Naive thymus-derived CD8-positive, alpha-beta T cell (primary cell): ENCODE measurements around the gene CHKB. TPM values are rescaled to one million over a fixed set of nuclear protein-coding genes. Genes with fewer than 3 reads are reported as not detected.
"Not testable (repeated sequence)": the region's sequence is repeated elsewhere in the genome, so short reads cannot be mapped to it uniquely, and the experiment has no call there.

ENCODE experiments used
- ATAC-seq, 2 donors: fragments of 150-1000 bp; cut with Tn5 transposase in 1 of 2; sonication (Bioruptor Pico), chemical (Tn5 transposase) in 1 of 2; 1 replicate in 1 of 2; 2 replicates in 1 of 2; pipeline ENCODE4 v1.10.0; 2021; ENCODE audit warnings: mild to moderate bottlenecking in 2 of 2, moderate library complexity in 2 of 2
- POLR2A ChIA-PET: fragments of 350-600 bp; sonication (Branson Sonifier 250); formaldehyde crosslinking; loops from one replicate; lab custom pipeline; 2021; ENCODE audit warnings: antibody characterized with exemption; lab: Charles Lee
- DNase-seq, 10 donors: peaks; one replicate each; pipeline versions ENCODE4 v3.0.0 to v3.0.0-alpha.2; 2020 to 2022
- H3K27ac Mint-ChIP-seq, 10 donors: one replicate each; pipeline ENCODE4 v1.8.0; 2020 to 2022; ENCODE audit warnings: mild to moderate bottlenecking in 10 of 10, mixed read lengths in 10 of 10, moderate library complexity in 4 of 10, inconsistent platforms in 1 of 10
- H3K27me3 Mint-ChIP-seq, 5 donors: one replicate each; pipeline ENCODE4 v1.8.0; 2021 to 2022; ENCODE audit warnings: mixed read lengths in 5 of 5
- H3K36me3 Mint-ChIP-seq, 3 donors: one replicate each; pipeline ENCODE4 v1.8.0; 2020 to 2022; ENCODE audit warnings: mixed read lengths in 3 of 3, mild to moderate bottlenecking in 2 of 3, inconsistent platforms in 1 of 3
- H3K4me1 Mint-ChIP-seq, 4 donors: one replicate each; pipeline ENCODE4 v1.8.0; 2021 to 2022; ENCODE audit warnings: mixed read lengths in 4 of 4
- H3K4me3 Mint-ChIP-seq, 10 donors: one replicate each; pipeline ENCODE4 v1.8.0; 2020 to 2022; ENCODE audit warnings: mild to moderate bottlenecking in 10 of 10, mixed read lengths in 10 of 10, moderate library complexity in 6 of 10, inconsistent platforms in 1 of 10
- H3K9me3 Mint-ChIP-seq, 9 donors: one replicate each; pipeline ENCODE4 v1.8.0; 2020 to 2022; ENCODE audit warnings: mixed read lengths in 9 of 9, mild to moderate bottlenecking in 3 of 9, inconsistent platforms in 1 of 9, moderate library complexity in 1 of 9
- polyA plus RNA-seq, 3 donors: library from polyadenylated mRNA; unstranded; fragments of 300-500 nt; fragmentation: Illumina TruSeq; gene quantifications; one replicate each; pipeline ENCODE4 v1.2.3, GENCODE V29; 2021
- total RNA-seq, 8 experiments: library from RNA in 2 of 8; stranded (reverse) in 2 of 8; gene quantifications; one replicate each; pipeline ENCODE4 v1.2.3 and lab custom pipeline; 2021 to 2026

The CHKB gene
- total and polyA plus RNA-seq, 5 experiments from 2014 or later: 23.0 to 215 (median 26.9) TPM

DNA sequence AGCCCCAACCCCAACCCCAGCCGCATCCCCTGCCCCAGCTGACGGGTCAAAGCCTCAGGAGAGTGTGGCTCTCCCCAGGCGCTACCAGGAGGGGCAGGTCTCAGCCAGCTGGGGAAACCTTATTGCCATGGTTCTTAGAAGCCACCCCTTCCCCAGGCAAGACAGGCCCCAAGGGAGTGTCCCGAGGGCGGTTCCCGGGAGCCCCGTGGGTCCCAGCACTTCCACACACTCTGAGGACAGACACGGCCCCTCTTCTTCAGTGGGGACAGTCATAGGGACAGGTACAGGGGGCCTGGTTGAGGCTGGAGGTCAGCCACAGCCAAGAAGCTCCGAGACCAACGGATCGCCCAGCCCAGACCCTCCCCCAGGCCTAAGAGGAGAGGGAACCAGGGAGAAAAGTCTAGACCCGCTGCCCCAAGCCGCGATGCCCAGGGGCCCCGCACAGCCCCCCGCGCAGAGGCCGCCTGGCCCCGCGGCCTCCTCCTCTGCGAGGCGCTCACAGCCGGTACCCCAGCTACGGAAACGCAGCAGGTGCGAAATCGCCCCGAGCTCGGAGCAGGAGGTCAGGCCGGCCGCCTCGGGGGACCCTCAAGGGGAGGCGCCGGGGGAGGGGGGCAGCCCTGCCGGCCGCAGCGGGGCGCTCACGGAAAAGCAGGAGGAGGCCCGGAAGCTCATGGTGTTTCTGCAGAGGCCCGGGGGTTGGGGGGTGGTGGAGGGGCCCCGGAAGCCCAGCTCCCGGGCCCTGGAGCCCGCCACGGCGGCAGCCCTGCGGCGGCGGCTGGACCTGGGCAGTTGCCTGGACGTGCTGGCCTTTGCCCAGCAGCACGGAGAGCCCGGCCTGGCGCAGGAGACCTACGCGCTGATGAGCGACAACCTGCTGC, 34.4 kb downstream of the CHKB start:
- DNase-seq: peak; percentile 33 to 80 (median 58)
- peak overlapping the region in 9 of 10 donors; percentile 61 to 80 (median 71) for H3K4me3 Mint-ChIP-seq
- peak overlapping the region in 9 of 10 donors; percentile 65 to 88 (median 82) for H3K27ac Mint-ChIP-seq
- no peaks in the 10 kb centered on the region for H3K36me3 Mint-ChIP-seq
- H3K9me3 Mint-ChIP-seq: no peaks in the 10 kb centered on the region
- ATAC-seq: peak; percentile 65 to 69
- H3K4me1 Mint-ChIP-seq: peaks cover 19 to 51% (median 46%) of the 10 kb centered on the region in 4 donors
- no peaks in the 10 kb centered on the region for H3K27me3 Mint-ChIP-seq
- POLR2A ChIA-PET: interaction anchor here (0.6 to 6.7 kb wide), 23 partner anchors 9 to 206 kb away, joined by 3 to 72 read pairs (median 5); partner anchors contain the start of genes ARSA, CHKB, LMF2 and NCAPH2

DNA sequence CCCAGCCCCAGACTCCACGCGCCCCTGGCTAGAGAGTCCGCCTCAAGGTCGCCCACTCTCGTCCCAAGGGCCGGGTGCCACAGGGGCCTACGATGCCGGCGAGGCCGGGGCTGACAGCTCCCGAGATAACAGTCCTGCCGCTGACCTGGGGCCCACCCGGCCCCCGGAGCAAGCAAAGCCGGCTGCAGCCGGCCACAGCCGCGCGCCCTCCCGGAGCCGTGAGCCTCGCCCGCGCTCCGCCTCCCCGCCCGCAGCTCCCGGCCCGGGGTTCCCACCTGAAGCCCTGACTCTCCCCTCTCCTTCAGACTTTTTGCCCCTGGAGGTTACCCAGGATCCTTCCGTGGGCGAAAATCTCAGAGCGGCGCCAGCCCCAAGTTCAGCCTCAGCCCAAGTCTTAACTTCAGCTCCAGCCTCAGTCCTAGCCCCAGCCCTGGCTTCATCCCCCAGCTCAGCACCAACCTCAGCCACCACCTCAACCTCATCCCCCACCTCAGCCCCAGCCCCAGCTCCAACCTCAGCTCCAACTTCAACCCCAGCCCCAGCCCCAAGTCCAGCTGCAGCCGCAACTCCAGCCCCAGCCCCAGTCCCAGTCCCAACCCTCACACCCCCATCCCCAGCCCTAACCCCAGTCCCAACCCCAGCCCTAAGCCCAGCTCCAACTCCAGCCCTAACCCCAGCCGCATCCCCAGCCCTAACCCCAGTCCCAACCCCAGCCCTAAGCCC, 35.2 kb downstream of the CHKB start:
- H3K27ac Mint-ChIP-seq: peak overlapping the region in 6 of 10 donors; percentile 40 to 86 (median 77)
- ATAC-seq (no peak), DNase-seq (no peak)
- peak overlapping the region in 7 of 10 donors; percentile 14 to 81 (median 56) for H3K4me3 Mint-ChIP-seq
- peaks cover 21 to 54% (median 46%) of the 10 kb centered on the region in 4 donors for H3K4me1 Mint-ChIP-seq
- POLR2A ChIA-PET: interaction anchor here (0.5 to 6.7 kb wide), 13 partner anchors 8 to 232 kb away, joined by 3 to 72 read pairs (median 6); partner anchors contain the start of genes LMF2, NCAPH2, PPP6R2 and SCO2
- H3K9me3 Mint-ChIP-seq: no peaks in the 10 kb centered on the region
- no peaks in the 10 kb centered on the region for H3K36me3 Mint-ChIP-seq
- H3K27me3 Mint-ChIP-seq: no peaks in the 10 kb centered on the region

DNA sequence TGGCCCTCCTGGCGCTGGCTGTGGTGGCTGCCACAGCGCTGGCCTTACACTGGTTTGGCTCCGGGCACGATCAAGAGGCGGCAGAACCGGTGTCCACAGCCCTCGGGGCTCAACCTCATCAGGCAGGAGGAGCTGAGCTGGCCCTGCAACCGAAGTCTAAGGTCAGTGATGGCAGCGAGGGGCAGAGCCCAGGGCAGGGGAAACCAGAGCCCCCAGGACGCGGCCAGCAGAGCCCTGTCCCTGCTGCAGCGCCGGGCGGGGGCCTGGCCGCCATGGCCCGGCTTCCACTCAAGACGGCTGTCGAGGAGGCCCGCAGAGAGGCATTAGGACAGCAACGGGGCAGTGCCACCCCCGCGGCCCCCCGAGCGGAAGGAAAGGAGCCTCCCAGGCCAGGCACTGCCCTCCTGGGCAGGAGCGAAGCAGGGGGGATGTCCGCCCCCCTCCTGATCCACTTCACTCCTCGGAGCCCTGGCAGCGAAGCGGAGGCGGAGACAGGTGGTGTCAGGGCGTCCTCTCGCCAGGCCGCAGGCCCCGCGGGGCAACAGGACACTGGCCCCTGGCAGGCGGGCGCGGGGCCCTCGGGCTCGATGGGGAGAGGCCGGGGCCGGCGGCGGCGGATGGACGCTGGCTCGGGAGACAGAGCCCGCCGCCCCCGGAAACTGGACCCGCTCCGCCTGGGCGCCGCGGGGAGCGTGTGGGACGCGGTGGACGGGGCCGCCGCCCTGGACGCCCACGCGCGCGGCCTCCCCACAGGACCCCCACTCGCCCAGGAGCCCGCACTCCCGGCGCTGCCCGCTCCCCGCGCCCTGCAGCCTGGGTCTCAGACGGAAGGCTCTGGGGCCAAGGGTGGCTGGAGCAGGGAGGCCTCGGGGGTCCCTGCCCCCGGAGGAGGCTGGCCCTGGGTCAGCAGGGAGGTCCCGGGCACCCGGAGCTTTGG, 36.1 kb downstream of the CHKB start:
- Mint-ChIP-seq H3K4me3 (peak overlapping the region in 8 of 10 donors; percentile 11 to 75 (median 52)), H3K4me1 (peaks cover 21 to 63% (median 45%) of the 10 kb centered on the region in 4 donors), H3K27me3 (no peaks in the 10 kb centered on the region), H3K36me3 (no peaks in the 10 kb centered on the region), H3K27ac (peak overlapping the region in 8 of 10 donors; percentile 22 to 93 (median 58)), H3K9me3 (no peaks in the 10 kb centered on the region)
- POLR2A ChIA-PET: interaction anchor here (0.5 to 6.7 kb wide), 8 partner anchors 7 to 233 kb away, joined by 3 to 72 read pairs (median 20); partner anchors contain the start of genes LMF2, NCAPH2, SCO2 and TYMP
- ATAC-seq: no peak
- DNase-seq: no peak

GRCh38 chr22:50545522-50546325, 36.9 kb downstream of the CHKB start, which contains the start of gene KLHDC7B:
KLHDC7B (plus strand) TSS chr22:50545899; CDS start chr22:50546244, 345 bp downstream.
- DNase-seq (no peak), ATAC-seq (peak; percentile 10 to 33)
- no peaks in the 10 kb centered on the region for H3K27me3 Mint-ChIP-seq
- H3K4me1 Mint-ChIP-seq: peaks cover 18 to 66% (median 40%) of the 10 kb centered on the region in 4 donors
- H3K4me3 Mint-ChIP-seq: peak within 1 kb of the TSS; percentile 16 to 75 (median 66)
- H3K36me3 Mint-ChIP-seq: no peaks in the 10 kb centered on the region
- H3K27ac Mint-ChIP-seq: peak within 1 kb of the TSS; percentile 31 to 93 (median 78)
- POLR2A ChIA-PET: interaction anchor here (0.6 to 3.1 kb wide), 6 partner anchors 13 to 122 kb away, joined by 3 to 15 read pairs (median 6); partner anchors contain the start of genes SCO2 and TYMP
- no peaks in the 10 kb centered on the region for H3K9me3 Mint-ChIP-seq

DNA sequence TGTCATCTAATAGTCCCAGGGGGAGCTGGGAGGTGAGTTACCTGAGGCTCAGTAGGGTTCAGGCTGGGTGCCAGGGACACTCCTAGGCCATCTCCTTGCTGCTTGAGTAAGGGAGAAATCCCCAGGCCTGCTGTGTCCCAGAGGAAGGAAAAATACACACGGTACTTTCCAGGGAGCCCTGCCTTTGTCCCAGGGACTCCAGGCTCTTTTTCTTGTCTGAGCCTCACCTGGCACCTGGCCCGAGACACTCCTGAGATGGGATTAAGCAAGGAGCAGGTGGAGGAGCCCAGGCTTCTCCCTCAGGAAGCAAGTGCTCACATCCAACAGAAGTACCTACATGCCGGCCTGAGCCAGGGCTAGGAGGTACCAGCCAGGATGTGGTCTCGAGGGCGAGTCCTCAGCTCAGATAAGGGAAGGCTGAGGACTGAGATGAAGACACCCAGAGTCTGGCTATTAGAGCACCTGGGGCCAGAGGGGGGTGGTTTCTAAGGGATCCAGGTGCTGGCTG, 37.8 kb downstream of the CHKB start:
- no peaks in the 10 kb centered on the region for H3K36me3 Mint-ChIP-seq
- peak overlapping the region in 8 of 10 donors; percentile 16 to 74 (median 66) for H3K4me3 Mint-ChIP-seq
- H3K27ac Mint-ChIP-seq: peak overlapping the region in 9 of 10 donors; percentile 5 to 93 (median 56)
- POLR2A ChIA-PET: interaction anchor here (0.9 to 3.1 kb wide), 5 partner anchors 12 to 77 kb away, joined by 4 to 15 read pairs (median 7); partner anchors contain the start of genes SCO2 and TYMP
- H3K27me3 Mint-ChIP-seq: no peaks in the 10 kb centered on the region
- no peaks in the 10 kb centered on the region for H3K9me3 Mint-ChIP-seq
- H3K4me1 Mint-ChIP-seq: peaks cover 12 to 63% (median 35%) of the 10 kb centered on the region in 4 donors
- ATAC-seq (no peak), DNase-seq (no peak)

DNA sequence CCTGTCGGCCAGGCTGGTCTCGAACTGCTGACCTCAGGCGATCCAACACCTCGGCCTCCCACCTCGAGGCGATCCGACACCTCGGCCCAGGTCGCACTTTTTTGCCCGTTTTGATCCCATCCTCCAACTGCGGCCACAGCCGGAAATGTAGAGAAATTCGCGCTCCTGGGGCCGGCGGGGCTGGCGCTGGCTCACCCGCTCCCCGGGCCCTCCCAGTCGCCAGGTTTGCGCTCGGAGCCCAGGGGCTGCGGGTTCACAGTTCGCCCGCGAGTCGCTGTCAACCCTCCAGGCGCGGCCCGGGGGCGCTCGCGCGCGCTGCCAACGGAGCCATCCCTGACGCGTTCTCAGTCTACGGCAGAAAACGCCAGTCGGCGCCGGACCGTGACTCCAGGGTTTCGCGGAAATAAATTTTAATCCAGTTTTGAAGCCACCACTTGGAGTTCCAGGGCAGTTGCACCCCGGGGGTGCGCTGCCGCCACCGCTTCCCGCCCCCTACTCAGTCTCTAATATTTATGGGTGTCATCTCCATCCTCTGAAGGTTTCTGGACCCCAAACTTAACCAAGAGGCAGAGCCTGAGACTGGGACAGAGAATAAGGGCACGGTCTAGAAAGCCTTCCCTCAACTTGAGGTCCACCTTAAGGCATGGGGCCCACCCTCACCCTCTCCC, 38.4 kb downstream of the CHKB start:
- DNase-seq (peak; percentile 65 to 84 (median 72)), ATAC-seq (peak; percentile 53 to 58)
- Mint-ChIP-seq H3K4me3 (peak overlapping the region; percentile 54 to 74 (median 66)), H3K27ac (peak overlapping the region in 9 of 10 donors; percentile 31 to 83 (median 73)), H3K27me3 (no peaks in the 10 kb centered on the region), H3K9me3 (no peaks in the 10 kb centered on the region), H3K4me1 (peaks cover 13 to 65% (median 35%) of the 10 kb centered on the region in 4 donors), H3K36me3 (no peaks in the 10 kb centered on the region)
- POLR2A ChIA-PET: interaction anchor here (1.0 to 3.1 kb wide), 5 partner anchors 12 to 77 kb away, joined by 3 to 15 read pairs (median 7); partner anchors contain the start of genes SCO2 and TYMP

DNA sequence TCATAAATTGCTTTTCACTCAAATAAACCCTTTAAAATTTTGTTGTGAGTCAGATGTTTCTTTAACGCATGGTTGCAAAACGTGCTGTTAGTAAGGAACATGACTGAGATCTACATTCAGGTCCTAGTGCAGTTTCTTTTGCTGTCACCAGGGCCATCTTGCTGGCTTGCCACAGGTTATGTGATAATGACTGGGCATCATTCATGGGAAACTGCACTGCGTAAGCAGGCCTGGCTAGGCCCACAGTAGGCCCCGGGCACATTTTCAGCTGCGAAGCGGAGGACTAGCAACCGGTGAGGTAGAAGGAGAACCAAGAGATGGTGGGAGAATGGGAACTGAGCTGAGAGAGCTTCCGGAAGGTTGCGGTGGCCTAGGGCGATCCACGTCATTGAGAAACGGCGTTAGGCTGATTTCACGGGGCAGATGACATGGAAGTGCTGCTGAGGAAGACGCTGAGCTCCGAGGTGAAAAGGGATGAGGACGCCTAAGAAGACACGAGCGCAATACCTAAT, 40.2 kb downstream of the CHKB start:
- H3K27ac Mint-ChIP-seq: peak overlapping the region in 7 of 10 donors; percentile 8 to 100 (median 85)
- DNase-seq: no peak
- no peaks in the 10 kb centered on the region for H3K27me3 Mint-ChIP-seq
- no peaks in the 10 kb centered on the region for H3K9me3 Mint-ChIP-seq
- peaks cover 15 to 73% (median 40%) of the 10 kb centered on the region in 4 donors for H3K4me1 Mint-ChIP-seq
- POLR2A ChIA-PET: interaction anchor here (1.2 kb wide), 1 partner anchor 17 kb away, joined by 3 read pairs; the partner anchor contains the start of gene SCO2
- ATAC-seq: no peak
- no peaks in the 10 kb centered on the region for H3K36me3 Mint-ChIP-seq
- peak overlapping the region in 9 of 10 donors; percentile 3 to 65 (median 49) for H3K4me3 Mint-ChIP-seq

- H3K27me3 Mint-ChIP-seq, ATAC-seq, H3K9me3 Mint-ChIP-seq, H3K36me3 Mint-ChIP-seq, DNase-seq: not testable (repeated sequence)
- Mint-ChIP-seq H3K4me3 (peak overlapping the region in 1 of 10 donors; percentile 65), H3K27ac (peak overlapping the region in 9 of 10 donors; percentile 20 to 100 (median 71)), H3K4me1 (peaks cover 13 to 75% (median 40%) of the 10 kb centered on the region in 4 donors)
- POLR2A ChIA-PET: interaction anchor here (0.7 to 7.5 kb wide), 4 partner anchors 9 to 79 kb away, joined by 5 to 121 read pairs (median 22); partner anchors contain the start of genes SCO2 and TYMP
Observed at GRCh38 chr22:50541667-50542026, 41.0 kb downstream of the CHKB start.

GRCh38 chr22:50540381-50540780, 42.3 kb downstream of the CHKB start:
- no peak for DNase-seq
- H3K27ac Mint-ChIP-seq: peak overlapping the region; percentile 65 to 100 (median 89)
- POLR2A ChIA-PET: interaction anchor here (0.6 to 7.5 kb wide), 11 partner anchors 7 to 197 kb away, joined by 3 to 121 read pairs (median 17); partner anchors contain the start of genes CHKB, LMF2, NCAPH2 and SCO2
- no peaks in the 10 kb centered on the region for H3K9me3 Mint-ChIP-seq
- H3K36me3 Mint-ChIP-seq: no peaks in the 10 kb centered on the region
- peak overlapping the region in 3 of 10 donors; percentile 14 to 54 (median 15) for H3K4me3 Mint-ChIP-seq
- ATAC-seq: no peak
- H3K27me3 Mint-ChIP-seq: no peaks in the 10 kb centered on the region
- peaks cover 8 to 66% (median 33%) of the 10 kb centered on the region in 4 donors for H3K4me1 Mint-ChIP-seq
